ENCODE results near the gene ITGAE. TPM values are rescaled to one million over a fixed set of nuclear protein-coding genes. Genes with fewer than 3 reads are reported as not detected.
"Not testable (repeated sequence)": the region's sequence is repeated elsewhere in the genome, so short reads cannot be mapped to it uniquely, and the experiment has no call there.

Gene ITGAE
- total RNA-seq, 1 donor from 2014 or later, result 19.8 TPM

DNA sequence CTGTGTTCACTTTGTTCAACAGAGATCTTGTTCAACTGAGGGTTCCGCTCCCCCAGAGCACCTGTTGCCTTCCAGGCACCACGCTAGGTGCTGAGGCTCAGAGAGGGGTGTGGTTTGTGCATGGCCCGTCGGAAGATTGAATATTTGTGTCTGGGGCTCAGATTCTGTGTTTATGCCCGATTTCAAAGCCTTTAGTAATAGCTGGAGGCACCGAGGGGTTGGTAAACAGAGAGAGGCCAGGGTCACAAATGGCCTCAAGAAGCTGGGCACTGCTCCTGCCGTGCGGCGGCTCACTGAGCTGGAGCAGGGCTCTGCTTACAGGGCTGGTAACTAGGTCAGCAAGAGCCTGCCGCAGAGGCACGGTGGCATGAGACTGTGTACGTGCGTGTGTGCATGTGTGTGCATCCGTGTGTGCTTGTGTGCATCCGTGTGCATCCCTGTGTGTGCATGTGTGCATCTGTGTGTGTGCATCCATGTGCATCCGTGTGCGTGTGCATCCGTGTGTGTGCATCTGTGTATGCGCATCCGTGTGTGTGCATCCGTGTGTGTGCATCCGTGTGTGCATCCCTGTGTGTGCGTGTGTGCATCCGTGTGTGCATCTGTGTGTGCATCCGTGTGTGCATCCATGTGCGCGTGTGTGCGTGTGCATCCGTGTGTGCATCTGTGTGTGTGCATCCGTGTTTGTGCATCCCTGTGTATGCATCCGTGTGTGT lies 5.4 kb downstream of the ITGAE start:
- no peak for DNase-seq (ENCODE audit: low spot score)

DNA sequence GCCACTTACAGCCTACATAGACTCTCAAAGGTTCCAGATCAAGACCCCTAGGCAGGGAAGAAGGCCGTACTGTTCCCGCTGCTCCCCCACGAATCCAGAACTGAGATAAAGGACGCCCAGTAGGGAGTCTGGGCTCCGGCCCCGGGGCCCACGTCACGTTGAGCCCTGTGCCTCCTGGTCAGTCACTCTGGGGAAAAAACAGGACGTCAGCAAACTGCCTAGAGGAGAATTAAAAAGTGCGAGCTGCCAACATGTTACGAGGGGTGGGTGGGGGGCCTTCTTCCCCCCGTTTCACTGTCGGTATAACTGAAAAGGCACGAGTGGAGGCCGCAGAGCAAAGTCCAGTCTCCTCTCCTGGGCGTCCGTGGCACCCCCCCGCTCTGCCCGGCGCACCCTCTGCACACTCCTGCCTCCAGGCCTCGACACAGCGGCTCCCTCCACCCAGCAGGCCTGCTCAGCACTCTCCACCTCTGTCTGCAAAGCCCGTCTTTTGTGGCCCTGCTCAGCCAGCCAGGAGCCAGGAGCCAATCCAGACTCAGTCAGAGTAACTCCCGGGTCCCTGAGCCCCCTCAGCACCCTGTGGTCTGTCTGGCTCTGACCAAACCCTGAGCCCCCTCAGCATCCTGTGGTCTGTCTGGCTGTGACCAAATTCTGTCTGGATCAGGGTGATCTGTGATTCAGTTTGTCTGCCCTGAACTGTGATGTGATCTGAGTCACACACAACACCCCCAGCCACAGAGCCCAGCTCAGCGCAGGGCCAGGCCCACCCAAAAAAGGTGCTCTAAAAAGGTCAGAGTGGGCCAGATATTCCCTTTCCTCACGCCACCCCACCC lies 6.2 kb downstream of the ITGAE start:
- no peak for DNase-seq (ENCODE audit: low spot score)

DNA sequence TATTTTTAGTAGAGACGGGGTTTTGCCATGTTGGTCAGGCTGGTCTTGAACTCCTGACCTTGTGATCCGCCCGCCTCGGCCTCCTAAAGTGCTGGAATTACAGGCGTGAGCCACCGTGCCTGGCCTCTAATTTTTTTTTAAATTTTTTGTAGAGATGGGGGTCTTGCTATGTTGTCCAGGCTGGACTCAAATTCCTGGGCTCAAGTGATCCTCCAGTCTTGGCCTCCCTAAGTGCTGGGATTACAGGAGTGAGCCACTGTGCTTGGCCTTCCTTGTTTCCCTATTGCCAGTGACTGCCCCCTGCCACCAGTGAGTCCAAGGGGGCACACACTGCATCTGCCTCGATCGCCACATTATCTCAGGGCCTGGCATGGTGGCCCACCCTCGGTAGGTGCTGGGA lies 6.8 kb downstream of the ITGAE start:
- not testable (repeated sequence) for DNase-seq (ENCODE audit: low spot score)

DNA sequence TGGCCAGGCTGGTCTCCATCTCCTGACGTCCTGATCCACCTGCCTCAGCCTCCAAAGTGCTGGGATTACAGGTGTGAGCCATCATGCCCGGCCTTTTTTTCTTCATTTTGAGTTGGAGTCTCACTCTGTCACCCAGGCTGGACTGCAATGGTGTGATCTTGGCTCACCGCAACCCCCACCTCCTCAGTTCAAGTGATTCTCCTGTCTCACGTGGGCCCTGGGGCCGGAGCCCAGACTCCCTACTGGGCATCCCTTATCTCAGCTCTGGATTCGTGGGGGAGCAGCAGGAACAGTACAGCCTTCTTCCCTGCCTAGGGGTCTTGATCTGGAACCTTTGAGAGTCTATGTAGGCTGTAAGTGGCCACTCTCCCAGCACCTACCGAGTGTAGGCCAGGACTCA lies 7.7 kb downstream of the ITGAE start:
- DNase-seq (ENCODE audit: low spot score), result not testable (repeated sequence)

DNA sequence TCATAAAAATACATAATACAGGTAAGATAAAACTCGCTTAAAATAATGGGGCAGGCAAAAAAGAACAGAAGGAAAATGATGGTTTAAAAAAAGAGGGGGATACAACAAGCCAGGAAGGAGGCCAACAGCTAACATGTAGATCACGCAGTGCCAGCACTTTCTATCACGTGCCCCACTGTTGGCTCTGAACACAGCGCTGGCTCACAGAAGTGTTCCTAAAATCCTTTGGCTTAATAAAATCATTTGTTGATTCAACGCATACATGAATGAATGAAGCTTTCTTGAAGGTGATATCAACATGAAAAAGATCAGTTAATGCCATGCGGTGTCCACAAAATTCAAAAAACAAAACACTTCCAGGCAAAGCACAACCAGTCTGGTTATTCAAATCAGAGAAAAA lies 8.5 kb downstream of the ITGAE start:
- DNase-seq (ENCODE audit: low spot score), result no peak

DNA sequence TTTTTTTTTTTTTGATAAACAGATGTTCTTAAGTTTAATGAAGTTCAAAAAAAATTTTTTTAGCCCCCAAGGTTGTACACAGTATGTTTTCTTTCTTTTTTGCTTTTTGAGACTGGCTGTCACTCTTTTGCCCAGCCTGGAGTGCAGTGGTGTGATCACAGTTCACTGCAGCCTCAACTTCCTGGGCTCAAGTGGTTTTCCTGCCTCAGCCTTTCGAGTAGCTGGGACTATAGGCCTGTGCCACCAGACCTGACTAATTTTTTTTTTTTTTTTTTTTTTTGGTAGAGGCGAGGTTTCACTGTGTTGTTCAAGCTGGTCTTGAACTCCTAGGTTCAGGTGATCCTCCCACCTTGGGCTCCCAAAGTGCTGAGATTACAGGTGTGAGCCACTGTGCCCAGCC lies 12.8 kb downstream of the ITGAE start:
- DNase-seq (ENCODE audit: low spot score), result no peak

DNA sequence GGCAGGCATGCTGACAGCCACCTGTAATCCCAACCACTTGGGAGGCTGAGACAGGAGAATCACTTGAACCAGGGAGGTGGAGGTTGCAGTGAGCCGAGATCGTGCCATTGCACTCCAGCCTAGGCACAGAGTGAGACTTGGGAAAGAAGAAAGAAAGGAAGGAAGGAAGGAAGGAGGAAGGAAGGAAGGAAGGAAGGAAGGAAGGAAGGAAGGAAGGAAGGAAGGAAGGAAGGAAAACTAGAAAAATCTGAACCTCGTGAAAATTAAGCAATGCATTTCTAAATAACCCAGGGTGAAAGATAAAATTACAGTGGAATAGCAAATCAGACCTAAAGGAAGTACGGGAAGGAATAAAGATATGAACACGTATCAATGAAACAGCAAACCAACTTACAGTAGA lies 15.7 kb downstream of the ITGAE start:
- DNase-seq (ENCODE audit: low spot score), result not testable (repeated sequence)

DNA sequence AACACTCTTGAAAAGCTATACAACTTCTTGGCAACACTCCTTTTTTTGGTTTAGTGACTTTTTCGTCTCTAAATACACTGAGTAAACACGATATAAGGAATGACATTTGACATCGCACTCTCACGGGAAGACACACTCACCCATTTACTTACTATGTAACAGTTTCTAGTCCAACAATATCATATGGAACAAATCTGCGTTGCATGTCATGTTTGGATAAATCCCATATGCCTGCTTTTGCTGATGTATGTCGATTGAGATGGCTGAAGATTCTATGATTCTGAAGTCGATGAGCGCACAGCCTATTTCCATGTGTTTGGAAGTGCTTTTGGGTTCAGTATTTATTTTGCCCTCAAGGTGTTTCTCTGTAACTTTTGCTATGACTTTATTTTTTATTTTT lies 18.2 kb downstream of the ITGAE start:
- DNase-seq (ENCODE audit: low spot score), result no peak

DNA sequence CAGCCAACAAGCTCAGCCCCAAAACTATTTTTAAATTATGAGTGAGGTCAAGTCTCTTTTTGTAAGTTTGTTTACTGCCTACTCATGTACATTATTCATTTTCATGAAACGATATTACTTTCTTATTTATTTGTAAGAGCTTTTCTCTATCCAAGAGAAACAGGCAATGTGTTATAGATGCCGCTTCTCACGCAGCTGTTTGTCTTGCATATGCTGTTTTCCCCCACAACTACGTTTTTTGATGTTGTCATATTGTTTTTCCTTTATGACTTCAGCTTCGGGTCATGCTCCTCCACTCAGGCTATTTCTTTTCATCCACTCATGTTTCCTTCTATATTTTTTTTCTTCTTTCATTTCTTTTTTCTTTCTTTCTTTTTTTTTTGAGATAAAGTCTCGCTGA lies 20.0 kb downstream of the ITGAE start:
- no peak for DNase-seq (ENCODE audit: low spot score)

DNA sequence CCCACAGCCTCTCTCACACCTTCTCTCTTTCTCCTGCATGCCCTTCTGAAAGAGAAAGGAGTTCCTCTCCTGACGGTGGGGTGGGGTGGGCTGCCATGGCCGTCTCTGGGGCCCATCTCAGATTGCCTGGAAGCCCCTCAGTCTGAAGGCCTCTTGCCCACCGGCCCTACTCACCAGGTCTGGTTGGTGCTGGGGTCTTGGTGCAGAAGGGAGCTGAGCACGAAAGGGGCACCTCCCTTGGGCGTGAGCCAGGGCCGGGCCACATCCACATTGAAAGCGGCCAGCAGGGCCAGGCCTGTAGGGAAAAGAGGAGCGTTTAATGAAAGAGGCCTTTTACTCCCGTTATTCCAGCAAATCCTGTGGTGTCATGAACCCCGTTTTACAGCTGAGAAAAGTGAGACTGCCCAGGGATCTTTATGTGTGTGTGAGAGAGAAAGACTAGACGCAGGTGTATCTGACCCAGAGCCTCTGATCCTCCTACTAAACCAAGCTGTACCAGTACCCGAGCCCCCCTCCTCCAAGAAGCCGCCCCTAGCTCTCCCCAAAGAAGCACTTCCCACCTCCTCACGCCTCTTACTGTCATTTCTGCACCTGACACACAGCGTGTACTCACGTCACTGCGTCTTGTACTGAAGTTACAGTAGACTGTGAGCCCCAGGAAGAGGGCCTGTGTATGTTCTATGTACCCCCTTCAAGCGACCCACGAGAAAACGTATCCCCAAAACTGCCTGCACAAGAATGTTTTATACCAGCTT lies 23.4 kb downstream of the ITGAE start:
- DNase-seq (ENCODE audit: low spot score), result no peak

DNA sequence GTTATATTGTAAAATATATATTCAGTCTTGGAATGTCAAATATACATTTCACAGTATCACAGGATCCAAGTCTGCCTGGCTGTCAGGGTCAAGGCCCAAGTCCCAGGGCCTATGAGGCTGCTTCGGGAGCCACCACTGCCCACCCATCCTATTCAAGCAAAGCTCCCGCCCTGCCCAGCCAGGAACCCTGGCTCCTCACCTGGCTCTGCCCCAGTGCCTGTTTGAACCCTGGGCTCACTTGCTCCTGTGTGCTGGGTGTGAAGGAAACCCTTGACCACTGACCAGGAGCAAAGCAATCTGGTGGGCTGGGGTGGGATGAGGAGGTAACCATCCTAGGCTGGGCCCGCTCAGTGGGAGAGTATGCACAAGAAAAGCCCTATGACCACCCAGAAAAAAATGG lies 27.0 kb downstream of the ITGAE start:
- no peak for DNase-seq (ENCODE audit: low spot score)

DNA sequence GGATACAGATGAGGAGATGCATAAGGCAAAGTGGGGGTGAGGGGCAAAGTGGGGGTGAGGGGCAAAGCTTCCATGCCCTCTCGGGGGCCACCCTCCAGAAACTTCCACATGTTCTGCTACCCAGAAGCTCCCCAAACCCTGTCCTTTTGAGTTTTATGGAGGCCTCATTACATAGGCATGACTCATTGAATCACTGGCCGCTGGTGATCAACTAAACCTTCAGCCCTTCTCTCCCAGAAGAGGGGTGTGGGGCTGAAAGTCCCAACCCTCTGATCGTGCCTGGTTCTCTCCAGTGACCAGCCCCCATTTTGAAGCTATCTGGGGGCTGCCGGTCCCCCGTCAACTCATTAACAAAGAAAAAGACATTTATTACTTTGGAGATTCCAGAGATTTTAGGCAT lies 27.5 kb downstream of the ITGAE start:
- no peak for DNase-seq (ENCODE audit: low spot score)

DNA sequence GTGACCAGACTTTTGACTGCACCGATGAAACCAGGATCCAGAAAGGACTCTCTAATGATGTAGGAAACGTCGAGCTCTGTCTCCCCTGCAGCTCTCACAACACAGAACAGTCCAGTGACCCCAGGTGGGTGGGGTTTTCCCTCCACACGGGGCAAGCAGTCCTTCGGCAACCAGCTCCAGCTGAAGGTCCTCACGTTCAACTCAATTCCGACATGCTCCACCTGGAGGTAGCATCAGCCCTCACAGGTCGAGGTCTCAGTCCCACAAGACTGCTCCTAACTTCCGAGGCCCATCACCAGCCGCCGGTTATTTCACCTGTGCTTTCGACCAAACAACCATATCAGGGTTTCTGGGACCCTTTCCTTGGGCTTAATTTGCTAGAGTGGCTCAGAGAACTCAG lies 28.2 kb downstream of the ITGAE start:
- DNase-seq (ENCODE audit: low spot score), result no peak

DNA sequence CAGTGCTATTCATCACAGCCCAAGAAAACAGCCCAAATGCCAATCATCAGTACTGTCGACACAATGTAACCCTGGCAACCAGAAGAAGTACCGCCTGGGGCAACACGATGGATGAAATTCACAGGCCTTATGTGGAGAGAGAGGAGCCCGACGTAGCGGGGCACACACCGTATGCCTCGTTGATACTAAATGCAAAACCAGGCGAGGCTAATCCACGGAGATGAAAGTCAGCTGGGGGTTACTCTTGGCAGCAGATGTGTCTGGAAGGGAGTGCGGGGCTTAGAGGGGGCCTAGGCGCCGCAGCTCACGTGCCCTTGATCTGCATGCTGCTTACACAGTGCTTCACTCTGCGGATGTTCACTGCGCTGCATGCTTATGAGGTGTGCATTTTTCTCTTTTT lies 29.8 kb downstream of the ITGAE start:
- DNase-seq (ENCODE audit: low spot score), result no peak

DNA sequence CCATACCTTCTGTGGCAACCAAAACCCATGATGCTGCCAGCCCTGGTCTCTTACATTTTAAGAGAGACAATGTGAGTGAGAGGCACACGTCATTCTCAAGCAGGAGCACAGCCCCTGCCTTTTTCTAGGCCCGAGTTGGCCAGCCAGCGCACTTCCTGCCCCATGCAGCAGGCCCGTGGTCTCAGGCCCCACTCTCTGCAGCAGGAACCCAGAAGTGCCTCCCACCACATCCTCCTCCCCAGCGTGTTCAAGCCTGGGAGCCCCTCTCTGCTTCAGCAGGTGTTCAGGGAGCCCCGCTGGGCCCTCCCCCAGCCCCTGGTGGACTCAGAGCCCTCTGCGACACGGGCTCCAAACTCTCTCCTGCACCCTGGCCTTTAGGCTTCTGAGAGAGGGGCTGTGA lies 30.5 kb downstream of the ITGAE start:
- DNase-seq (ENCODE audit: low spot score), result no peak

DNA sequence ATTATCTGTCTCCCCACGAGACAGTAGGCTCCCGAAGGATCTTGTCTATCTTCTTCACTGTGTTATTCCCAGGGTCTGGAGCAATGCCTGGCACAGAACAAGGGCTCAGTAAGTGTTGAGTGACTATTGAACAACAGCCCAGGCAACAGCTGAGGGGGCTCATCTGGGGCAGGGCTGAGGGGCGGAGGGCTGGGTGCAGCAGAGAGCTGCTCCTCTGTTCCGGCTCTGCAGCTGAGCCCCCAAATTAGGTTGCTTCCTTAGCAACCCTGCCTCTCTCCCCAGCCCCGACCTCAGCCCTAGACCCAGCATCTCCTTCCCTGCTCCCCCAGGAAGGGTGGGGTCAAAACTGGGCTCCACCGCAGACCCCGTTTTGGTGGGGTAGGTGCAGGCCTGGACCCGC lies 32.2 kb downstream of the ITGAE start:
- DNase-seq (ENCODE audit: low spot score), result no peak

DNA sequence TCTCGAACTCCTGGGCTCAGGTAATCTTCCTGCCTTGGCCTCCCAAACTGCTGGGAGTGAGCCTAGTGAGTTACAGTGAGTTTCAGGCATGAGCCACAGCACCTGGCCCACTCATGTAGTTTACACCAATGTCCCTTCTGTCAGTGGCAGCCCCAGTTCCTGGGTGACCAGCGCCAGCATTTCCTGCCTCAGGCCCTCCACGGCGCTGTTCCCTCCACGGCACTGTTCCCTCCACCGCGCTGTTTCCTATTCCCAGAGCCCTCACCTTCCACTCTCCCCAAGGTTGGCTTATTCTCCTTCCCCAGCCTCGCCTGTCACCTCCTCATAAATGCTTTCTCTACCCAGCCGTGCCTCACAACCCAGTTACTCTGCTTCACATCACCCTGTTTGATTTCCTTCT lies 32.6 kb downstream of the ITGAE start:
- DNase-seq (ENCODE audit: low spot score), result no peak

DNA sequence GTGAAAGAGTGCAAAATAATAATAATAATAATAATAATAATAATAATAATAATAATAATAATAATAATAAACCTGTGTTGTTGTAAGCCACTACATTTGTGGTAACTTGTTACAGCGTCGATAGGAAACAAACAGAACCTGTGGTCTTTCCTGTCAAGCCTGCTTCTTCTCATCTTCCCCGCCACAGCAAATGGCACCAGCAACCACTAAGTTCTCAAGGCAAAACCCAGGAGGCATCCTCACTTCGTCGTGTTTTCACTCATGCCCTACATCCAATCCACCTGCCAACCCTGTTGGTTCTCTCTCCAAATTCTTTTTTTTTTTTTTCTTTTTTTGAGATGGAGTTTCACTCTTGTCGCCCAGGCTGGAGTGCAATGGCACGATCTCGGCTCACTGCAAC lies 34.2 kb downstream of the ITGAE start:
- no peak for DNase-seq (ENCODE audit: low spot score)

DNA sequence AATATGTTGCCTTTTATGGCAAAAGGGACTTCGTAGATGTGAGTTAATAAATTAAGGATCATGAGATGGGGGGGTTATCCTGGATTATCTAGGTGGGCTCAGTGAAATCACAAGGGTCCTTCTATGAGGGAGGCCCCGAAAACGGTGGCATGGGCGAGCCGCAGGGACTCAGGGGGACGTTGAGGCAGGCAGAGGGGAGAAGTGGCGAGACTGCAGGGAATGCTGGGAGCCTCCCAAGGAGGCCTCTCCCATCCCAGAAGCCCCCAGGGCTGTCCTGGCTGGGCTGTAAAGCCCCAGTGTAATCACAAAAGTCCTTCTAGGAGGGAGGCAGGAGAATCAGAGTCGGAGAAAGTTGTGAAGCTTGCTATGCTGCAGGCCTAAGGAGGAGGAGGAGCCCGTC lies 35.0 kb downstream of the ITGAE start:
- DNase-seq (ENCODE audit: low spot score), result no peak

DNA sequence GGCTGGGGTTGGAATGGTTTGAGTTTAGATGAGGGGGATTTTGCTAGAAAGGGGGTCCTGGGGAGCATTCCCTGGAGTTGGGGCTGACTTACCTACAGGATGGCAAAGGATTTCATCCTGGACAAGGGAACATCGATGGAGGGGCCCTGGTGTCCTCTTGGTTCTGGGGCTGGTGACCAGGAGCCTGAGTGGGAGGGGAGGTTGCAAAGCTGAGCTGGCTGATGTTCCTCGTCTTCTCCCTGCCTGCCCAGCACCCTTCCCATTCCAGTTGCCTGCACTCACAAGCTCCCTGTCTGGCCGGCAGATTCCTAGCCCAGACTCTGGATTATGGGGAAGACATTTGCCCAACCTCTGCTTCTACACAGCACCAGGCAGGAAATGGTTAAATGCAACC lies 37.2 kb downstream of the ITGAE start:
- DNase-seq (ENCODE audit: low spot score), result no peak

DNA sequence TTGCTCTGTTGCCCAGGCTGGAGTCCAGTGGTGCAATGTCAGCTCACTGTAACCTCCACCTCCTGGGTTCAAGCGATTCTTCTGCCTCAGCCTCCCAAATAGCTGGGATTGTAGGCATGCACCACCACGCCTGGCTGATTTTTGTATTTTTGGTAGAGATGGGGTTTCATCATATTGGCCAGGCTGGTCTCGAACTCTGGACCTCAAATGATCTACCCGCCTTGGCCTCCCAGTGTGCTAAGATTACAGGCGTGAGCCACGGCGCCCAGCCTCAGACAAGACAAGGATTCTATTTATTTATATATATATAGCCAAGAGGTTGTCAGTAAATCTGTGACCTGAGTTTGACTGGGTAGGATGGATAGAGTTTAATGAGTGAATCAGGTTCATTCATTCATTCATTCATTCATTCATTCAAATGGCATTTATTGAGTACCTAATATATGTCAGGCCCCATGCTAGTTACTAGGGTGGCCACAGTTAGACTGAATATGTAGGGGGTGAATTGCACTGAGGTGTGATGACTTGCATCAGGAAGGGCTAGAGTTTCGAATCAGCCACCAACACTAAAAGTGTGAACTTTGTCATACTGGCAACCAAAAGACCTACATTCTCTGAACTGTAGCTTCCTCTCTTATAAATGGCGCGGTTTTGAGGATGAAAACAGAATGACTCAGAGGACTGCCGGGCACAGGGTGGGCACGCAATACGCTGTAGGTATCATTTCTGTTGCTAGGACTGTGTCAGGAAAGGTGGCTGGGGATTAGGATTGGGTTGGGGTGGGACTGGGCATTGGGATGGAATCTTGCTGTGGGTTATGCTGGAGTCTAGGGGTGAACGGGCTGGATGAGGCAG lies 37.8 kb downstream of the ITGAE start:
- DNase-seq (ENCODE audit: low spot score), result no peak
